AML-193 (cell line): ENCODE measurements around the gene ERP44.
A peak's percentile ranks its signal among the peaks of the same experiment; 100 is the strongest.
"Not testable (repeated sequence)": the region's sequence is repeated elsewhere in the genome, so short reads cannot be mapped to it uniquely, and the experiment has no call there.

Source experiments
- DNase-seq, 2 experiments: peaks; one replicate each; lab custom pipeline; 2025; lab: John Stamatoyannopoulos, UW

ERP44 gene

GRCh38 chr9:100100146-100100667 lies 1.4 kb upstream of the ERP44 start:
- DNase-seq = no peak

DNA sequence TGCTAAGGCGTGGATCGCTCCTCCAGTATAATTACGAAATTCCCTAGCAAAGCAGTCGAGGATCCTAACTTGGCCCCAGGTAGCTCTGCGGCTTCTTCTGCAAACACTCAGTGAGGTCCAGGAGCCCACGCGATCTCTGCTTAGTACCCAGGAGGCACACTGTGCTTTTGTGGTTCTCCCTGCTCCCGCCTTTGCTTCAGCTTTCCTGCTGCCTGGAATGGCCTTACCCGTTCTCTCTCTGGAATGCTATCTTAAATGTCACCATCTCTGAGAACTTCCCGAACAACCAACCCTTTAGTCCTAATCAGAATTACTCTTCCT lies 882 bp upstream of the ERP44 start:
- DNase-seq = no peak

- peak in 1 of 2 experiments; percentile 25 for DNase-seq
These were observed 534 bp downstream of the ERP44 start for GRCh38 chr9:100098046-100098886.

GRCh38 chr9:100096378-100096916 lies 2.4 kb downstream of the ERP44 start:
- DNase-seq = no peak

- DNase-seq = not testable (repeated sequence)
These were observed 4.4 kb downstream of the ERP44 start for GRCh38 chr9:100094411-100094810.

DNA sequence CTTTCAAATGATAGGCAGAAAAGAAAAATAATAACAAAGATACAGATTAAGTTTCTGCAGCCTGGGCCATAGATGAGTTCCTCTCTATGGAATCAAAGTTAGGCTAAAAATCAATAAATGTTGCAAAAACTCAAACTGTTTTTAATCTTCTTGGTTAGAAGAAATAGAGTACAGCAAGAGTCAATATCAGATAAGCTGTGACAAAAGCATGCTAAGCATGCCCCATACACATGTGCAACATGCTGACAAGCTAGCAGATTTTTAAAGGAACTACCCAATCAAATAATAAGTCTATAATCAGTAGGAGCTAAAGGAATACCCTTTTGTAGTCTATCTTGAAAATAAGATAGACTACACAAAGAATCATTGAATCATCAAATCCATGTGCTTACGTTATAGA lies 6.7 kb downstream of the ERP44 start:
- DNase-seq = no peak

DNA sequence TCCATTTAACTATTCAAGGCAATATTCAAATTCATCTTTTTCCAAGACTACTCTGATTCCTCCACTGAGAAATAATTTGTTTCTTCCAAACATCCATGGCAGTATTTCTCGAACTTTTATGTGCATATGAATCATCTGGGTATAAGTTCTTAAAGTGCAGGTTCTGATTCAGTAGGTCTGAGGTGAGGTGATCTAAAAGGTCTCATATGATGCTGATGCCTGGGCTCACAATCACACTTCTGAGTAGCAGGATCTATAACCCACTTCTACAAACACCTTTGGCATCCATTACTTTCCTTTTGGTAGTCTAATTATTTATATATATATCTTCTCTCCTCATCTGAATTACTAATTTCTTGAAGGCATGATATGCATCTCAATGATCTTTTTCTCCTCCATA lies 7.2 kb downstream of the ERP44 start:
- DNase-seq = no peak

GRCh38 chr9:100090880-100091279 lies 7.9 kb downstream of the ERP44 start:
- DNase-seq = no peak

DNA sequence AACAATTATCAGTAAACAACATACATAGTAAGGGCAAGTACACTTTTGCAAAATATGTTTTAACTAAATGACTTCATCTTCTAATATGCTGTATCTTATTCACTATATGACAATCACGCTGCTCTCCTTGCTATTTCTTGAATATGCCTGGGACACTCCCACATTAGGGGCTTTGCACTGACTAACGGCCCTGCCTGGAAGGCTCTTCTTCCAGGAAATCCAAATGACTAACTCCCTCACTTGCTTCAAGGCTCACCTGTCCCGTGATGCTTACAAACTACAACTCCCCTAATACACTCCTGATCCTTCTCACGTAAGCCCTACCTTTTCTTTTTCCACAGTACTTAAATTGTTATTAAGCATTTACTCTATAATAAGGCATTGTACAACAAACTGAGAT lies 10.6 kb downstream of the ERP44 start:
- DNase-seq = no peak

DNA sequence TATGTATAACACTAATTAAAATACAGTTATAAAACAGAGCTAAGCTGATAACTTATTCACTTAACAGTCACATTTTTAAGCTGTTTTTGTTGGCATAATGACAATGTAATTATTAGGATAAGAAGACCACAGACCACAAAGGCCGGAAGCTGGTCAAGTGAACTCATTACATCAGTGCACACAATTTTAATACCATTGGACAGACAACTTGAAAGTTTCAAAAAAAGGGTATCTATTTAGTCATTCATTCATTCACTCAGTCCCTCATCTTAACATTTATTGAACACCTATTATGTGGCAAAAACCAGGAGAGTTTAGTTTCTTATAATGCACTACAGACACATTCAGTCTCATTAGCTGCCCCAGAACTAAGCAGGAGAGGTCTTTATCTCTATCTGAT lies 11.6 kb downstream of the ERP44 start:
- peak; percentile 55 to 76 for DNase-seq

DNA sequence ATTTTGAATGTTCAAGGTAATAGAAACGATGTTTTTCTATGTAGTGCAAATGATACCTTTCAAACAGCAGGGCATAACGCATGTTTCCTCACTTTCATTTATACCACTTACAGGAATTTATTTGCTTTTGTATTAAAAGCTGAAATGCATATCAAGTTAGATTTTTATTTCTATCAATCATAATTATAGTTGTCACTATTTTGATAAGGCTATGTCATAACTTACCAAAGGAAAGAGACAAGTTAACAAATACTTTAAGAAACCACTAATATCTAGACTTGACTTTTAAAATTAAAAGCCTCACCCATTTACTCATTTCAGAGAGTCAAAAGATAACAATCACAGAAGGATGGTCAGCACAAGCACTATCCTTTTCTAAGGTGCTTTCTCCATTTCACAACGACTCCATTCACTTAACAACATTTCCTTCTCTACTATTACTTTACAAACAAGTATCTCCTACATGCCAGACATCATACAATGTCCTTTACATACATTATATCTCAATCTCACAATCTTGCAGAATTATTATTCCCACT lies 12.6 kb downstream of the ERP44 start:
- DNase-seq = no peak

DNA sequence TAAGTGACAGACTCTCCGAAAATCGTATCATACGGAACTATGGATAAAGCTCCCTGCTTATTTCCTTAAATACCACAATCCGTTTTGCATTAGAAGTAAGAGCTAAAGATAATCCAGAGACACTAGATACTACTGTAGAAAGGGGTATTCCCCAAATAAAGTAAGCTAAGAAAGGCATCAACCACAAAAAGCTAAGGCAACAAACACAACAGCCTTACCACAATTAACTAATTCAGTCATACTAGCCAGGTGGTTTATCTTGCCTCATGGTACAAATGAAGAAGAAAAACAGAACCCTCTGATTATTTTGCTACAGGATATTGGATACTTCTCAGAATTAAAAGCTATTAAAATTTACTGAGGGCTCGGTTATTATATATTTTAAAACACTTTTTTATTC lies 14.1 kb downstream of the ERP44 start:
- no peak for DNase-seq

DNA sequence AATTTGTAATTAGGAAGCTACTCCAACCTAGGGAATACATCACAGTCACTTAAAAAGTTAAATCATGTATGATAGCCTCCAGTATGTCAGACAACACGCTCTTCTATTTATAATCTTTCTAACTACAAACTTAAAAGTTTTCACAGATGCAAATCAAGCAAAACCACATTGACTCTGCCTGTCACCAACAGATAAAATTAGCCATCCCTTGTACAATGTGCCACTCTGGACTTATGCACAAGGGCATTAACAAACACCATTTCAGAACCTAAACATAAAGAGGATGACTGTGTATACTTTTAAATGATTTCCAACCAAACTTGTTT lies 14.7 kb downstream of the ERP44 start:
- no peak for DNase-seq

DNA sequence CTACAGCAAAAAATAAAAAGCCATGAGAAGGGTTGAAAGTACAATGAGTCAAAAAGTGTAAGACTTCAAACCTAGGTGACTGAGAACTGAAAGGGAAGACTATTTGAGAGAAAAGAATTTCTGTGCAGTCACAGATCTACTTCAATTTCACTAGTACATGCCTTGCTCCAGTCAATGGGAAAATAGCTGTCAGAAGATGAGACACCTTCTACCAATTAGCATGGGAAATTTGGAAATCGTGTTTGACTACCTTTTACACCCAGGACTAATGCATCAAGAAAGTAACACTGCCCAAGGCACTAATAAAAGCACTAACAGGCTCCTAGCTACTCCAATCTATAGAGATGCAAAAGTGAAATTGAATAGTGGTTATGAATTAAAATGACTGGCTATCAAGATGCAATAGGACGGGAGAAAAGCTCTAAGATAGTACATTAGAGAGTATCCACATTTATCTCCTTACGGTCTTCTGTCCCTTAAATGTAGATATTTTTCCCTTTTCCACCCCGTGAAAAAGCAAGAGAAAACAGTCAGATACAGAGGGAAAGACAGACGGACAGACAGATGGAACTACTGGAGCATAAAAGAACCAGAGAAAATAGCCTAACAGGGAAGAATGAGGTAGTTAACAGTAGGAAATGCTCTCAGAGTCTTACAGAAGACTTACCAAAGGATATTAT lies 15.2 kb downstream of the ERP44 start:
- DNase-seq = no peak

DNA sequence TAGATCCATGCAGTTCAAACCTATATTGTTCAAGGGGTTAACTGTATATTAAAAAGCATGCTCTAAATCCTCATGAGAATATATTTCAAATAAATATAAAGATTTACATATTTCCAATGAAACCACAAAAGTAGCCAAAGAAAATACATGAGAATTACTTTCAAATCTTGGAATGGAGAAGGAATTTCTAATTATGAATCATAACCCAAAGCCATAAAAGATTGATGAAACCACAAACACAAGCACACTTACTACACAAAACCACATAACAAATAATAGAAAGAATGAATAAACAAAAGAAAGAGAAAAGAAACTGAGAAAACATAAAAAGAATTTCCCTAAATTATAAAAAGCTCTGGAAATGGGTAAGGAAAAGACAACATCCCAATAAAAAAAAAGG lies 16.0 kb downstream of the ERP44 start:
- no peak for DNase-seq

DNA sequence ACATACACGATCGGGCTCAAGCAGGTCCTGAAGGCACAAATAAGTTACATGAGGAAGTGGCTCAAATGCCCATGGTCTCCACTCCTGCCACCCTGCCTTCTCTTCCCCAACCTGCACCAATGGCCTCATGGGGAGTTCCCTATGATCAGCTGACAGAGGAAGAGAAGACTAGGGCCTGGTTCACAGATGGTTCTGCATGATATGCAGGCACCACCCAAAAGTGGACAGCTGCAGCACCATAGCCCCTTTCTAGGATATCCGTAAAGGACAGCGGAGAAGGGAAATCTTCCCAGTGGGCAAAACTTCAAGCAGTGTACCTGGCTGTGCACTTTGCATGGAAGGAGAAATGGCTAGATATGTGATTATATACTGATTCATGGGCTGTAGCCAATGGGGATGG lies 22.5 kb downstream of the ERP44 start:
- not testable (repeated sequence) for DNase-seq

- DNase-seq = no peak
These were observed 23.8 kb downstream of the ERP44 start for GRCh38 chr9:100074989-100075388.

- DNase-seq = no peak
These were observed 24.7 kb downstream of the ERP44 start for GRCh38 chr9:100074093-100074492.

GRCh38 chr9:100072805-100073204 lies 26.0 kb downstream of the ERP44 start:
- no peak for DNase-seq

DNA sequence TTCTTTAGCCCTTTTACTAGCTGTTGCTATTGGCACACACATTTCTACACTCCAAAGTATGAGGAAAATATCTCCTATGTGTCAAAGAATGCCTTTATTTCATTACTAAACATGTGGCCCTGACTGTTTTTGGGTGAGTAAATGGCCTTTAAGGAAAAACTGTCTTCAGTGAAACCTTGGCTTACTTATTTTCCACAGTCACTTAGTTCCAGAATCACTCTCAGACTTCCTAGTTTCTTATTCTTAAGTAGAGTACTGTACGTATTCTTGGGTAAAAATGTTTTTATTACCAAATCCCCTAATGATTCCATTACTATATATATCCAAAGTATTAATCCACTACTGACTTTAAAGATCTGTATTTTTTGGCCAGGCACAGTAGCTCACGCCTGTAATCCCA lies 27.5 kb downstream of the ERP44 start:
- DNase-seq = no peak

DNA sequence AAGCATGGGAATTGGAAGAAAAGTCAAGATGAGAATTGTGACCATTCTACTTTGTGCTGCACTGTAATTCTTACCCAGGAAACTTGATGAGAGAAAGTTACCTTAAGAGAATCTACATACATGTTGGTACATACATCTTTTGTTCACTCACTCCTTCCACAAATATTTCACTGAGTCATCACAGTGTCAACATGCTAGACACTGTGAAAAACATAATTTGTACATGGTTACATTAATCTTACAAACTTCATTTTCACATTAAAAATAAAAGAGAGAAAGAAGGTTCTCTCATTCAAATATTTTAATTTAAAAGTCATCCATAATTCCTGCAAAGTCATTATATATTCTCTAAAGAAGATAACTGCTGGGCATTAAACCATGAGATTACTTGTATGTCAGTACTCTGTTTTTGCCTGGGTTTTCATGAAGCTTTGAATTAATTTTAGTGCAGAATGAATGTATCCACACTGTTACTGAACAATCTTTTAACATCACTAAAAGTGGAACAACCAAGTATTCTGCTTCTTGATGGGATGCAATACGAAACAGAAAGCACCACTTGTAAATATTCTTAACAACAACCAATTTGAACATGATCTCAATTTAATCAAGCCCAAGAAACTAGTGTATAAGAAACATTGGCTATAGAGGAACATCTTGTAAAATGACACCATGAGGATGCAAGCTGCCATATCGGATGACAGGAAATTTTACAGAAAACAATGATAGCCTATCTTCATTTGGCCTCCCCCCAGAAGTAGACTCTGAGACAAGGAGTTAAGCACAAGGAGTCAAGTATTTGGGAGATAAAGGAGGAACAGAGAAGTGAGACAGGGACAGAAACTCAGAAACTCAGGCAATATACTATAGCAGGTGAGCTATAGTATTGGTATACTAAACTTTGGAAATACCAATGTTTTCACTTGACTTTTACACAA lies 28.4 kb downstream of the ERP44 start:
- no peak for DNase-seq

DNA sequence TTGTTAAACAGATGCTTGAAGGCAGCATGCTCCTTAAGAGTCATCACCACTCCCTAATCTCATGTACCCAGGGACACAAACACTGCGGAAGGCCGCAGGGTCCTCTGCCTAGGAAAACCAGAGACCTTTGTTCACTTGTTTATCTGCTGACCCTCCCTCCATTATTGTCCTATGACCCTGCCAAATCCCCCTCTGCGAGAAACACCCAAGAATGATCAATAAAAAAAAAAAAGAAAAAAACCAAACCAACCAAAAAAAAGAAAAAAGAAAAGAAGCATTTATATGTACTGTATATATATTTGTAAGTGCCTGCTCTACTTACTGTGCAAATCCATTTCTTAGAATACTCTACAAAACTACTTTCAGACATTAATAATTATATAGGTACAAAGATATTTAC lies 29.7 kb downstream of the ERP44 start:
- DNase-seq = not testable (repeated sequence)
